B cell (primary cell): ENCODE data around the gene MAD1L1. TPM values are rescaled to one million over a fixed set of nuclear protein-coding genes. Genes with fewer than 3 reads are reported as not detected.

Experiments used
- ATAC-seq: fragments of 200-7000 bp; cut with Tn5 transposase; one replicate; pipeline ENCODE4 v1.10.0; 2021; ENCODE audit warnings: low read depth, mild to moderate bottlenecking, moderate number of reproducible peaks, moderate library complexity
- CTCF ChIA-PET: fragments of 350-600 bp; sonication (Branson Sonifier 250); formaldehyde crosslinking; loops from one replicate; lab custom pipeline; 2021; ENCODE audit warnings: antibody characterized with exemption, inconsistent platforms; lab: Charles Lee
- POLR2A ChIA-PET: fragments of 350-600 bp; sonication (Branson Sonifier 250); formaldehyde crosslinking; loops from one replicate; lab custom pipeline; 2021; ENCODE audit warnings: antibody characterized with exemption; lab: Charles Lee
- DNase-seq: peaks from one replicate; pipeline ENCODE4 v3.0.0; 2013
- H2AFZ ChIP-seq: 2 replicates; pipeline ENCODE4 v1.6.1; 2012; ENCODE audit warnings: mild to moderate bottlenecking, low read depth, low read length; ENCODE audit not compliant: insufficient read depth, poor library complexity, severe bottlenecking
- H3K27ac ChIP-seq, 2 donors: 1 replicate in 1 of 2; 2 replicates in 1 of 2; pipeline ENCODE4 v1.5.1; 2012 to 2013; ENCODE audit warnings: low read length in 2 of 2, mild to moderate bottlenecking in 2 of 2, moderate library complexity in 1 of 2
- H3K27me3 ChIP-seq, 4 experiments: fragments of 200-600 bp in 1 of 4; sonication (generic) in 1 of 4; replicated peaks in 1 of 4; 1 replicate in 2 of 4; 2 replicates in 2 of 4; pipeline versions ENCODE4 v1.6.1 to v1.7.0; 2013 to 2016; ENCODE audit warnings: low read length in 3 of 4, mild to moderate bottlenecking in 2 of 4, mixed read lengths in 1 of 4, moderate library complexity in 1 of 4; ENCODE audit not compliant: insufficient read depth in 4 of 4, control insufficient read depth in 3 of 4; ENCODE audit errors: control extremely low read depth in 1 of 4
- H3K36me3 ChIP-seq, 2 experiments: replicated peaks in 1 of 2; 1 replicate in 1 of 2; 2 replicates in 1 of 2; pipeline versions ENCODE4 v1.6.1 to v1.7.1; 2013; ENCODE audit warnings: low read length in 1 of 2; ENCODE audit not compliant: insufficient read depth in 2 of 2, control insufficient read depth in 1 of 2; ENCODE audit errors: control extremely low read depth in 1 of 2, extremely low read depth in 1 of 2
- H3K4me1 ChIP-seq, 2 donors: fragments of 200-600 bp in 1 of 2; sonication (generic) in 1 of 2; 1 replicate in 1 of 2; 2 replicates in 1 of 2; pipeline versions ENCODE4 v1.5.1 to v1.6.1; 2013 to 2017; ENCODE audit warnings: low read length in 2 of 2; ENCODE audit not compliant: control insufficient read depth in 2 of 2, insufficient read depth in 2 of 2
- H3K4me2 ChIP-seq: replicated peaks from 2 replicates; pipeline ENCODE3; 2012; ENCODE audit warnings: mild to moderate bottlenecking, low read depth, low read length; ENCODE audit not compliant: poor library complexity, severe bottlenecking
- H3K4me3 ChIP-seq, 5 experiments: fragments of 200-600 bp in 1 of 5; sonication (generic) in 1 of 5; 1 replicate in 3 of 5; 2 replicates in 2 of 5; pipeline versions ENCODE4 v1.5.1 to v1.7.0; 2011 to 2016; ENCODE audit warnings: low read length in 4 of 5, mild to moderate bottlenecking in 4 of 5, low read depth in 2 of 5, control low read depth in 1 of 5, moderate library complexity in 1 of 5; ENCODE audit not compliant: insufficient read depth in 1 of 5; ENCODE audit errors: control extremely low read depth in 1 of 5, extremely low read depth in 1 of 5
- H3K79me2 ChIP-seq: fragments of 200-600 bp; sonication (generic); one replicate; pipeline ENCODE4 v1.6.0; 2016; ENCODE audit warnings: low read length; ENCODE audit not compliant: control insufficient read depth, insufficient read depth
- H3K9ac ChIP-seq: fragments of 200-600 bp; sonication (generic); 2 replicates; pipeline ENCODE4 v1.6.1; 2017; ENCODE audit warnings: mild to moderate bottlenecking, low read length, moderate library complexity
- H3K9me3 ChIP-seq, 3 donors: one replicate each; pipeline versions ENCODE4 v1.6.1 to v1.7.1; 2013; ENCODE audit warnings: low read length in 2 of 3; ENCODE audit not compliant: control insufficient read depth in 2 of 3, insufficient read depth in 1 of 3; ENCODE audit errors: control extremely low read depth in 1 of 3
- H4K20me1 ChIP-seq: 2 replicates; pipeline ENCODE4 v1.6.0; 2012; ENCODE audit warnings: mild to moderate bottlenecking, low read length; ENCODE audit not compliant: insufficient read depth, control insufficient read depth, poor library complexity, severe bottlenecking
- H3K27ac Mint-ChIP-seq: one replicate; pipeline ENCODE4 v1.8.0; 2021; ENCODE audit warnings: mixed read lengths
- H3K27me3 Mint-ChIP-seq: one replicate; pipeline ENCODE4 v1.8.0; 2021; ENCODE audit warnings: mixed read lengths
- H3K4me1 Mint-ChIP-seq: one replicate; pipeline ENCODE4 v1.8.0; 2021; ENCODE audit warnings: mixed read lengths
- H3K4me3 Mint-ChIP-seq: one replicate; pipeline ENCODE4 v1.8.0; 2021; ENCODE audit warnings: mixed read lengths
- H3K9me3 Mint-ChIP-seq: one replicate; pipeline ENCODE4 v1.8.0; 2022; ENCODE audit warnings: mixed read lengths; ENCODE audit not compliant: insufficient read depth
- EZH2 ChIP-seq: IDR thresholded peaks from 2 replicates; pipeline ENCODE4 v1.6.1; 2012; ENCODE audit warnings: borderline replicate concordance, low read depth, mild to moderate bottlenecking, moderate library complexity, low read length; ENCODE audit not compliant: insufficient read depth, poor library complexity, severe bottlenecking
- WGBS: methylation state at CpG from one replicate; pipeline ENCODE4 v1.1.5; 2013; ENCODE audit warnings: missing lambda C conversion rate; ENCODE audit not compliant: insufficient coverage; 5-methylcytosine and 5-hydroxymethylcytosine counted together
- intact Hi-C: fragments of 100-400 bp; cut with micrococcal nuclease; formaldehyde crosslinking; loops from one replicate; pipeline ENCODE4 v1.10.0; 2022
- polyA plus RNA-seq: library from polyadenylated mRNA; depleted of rRNA; stranded (reverse); fragments of >200 nt; gene quantifications from 2 replicates; pipeline ENCODE4 v1.2.3, GENCODE V29; 2012
- total RNA-seq, 2 donors: library from RNA; stranded (reverse); fragments of 120-200 nt in 1 of 2; gene quantifications; 1 replicate in 1 of 2; 2 replicates in 1 of 2; pipeline versions ENCODE4 v1.2.3 to v1.2.4, GENCODE V29; 2013 to 2022
- TF ChIP-seq, protein P1 (sequence below): fragments of 200-600 bp; IDR thresholded peaks from one replicate; pipeline ENCODE4 v1.8.0; 2022; ENCODE audit warnings: antibody characterized with exemption, mild to moderate bottlenecking

MAD1L1 gene
- total and polyA plus RNA-seq, 2 donors (not counting 1 experiment from before 2014, with no cell fraction given): 86.7 to 110 TPM

DNA sequence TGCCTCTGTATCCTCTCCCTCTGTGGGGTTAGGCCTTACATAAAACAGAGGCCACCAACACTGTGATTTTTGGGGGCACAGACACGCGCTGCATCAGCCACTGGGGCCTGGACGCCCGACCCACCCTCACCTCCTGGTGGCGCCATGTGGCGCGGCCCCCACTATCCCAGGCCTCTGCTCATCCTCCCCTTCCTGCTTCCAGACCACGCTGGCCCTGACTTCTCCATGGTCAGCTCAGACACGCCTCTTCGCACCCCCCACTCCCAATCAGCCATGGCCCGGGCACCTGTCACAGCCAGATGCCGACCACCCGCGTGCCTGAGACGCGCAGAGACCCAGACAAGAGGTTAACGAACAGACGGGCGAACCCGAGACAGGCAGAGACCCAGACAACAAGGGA, 298.7 kb downstream of the MAD1L1 start:
- H4K20me1 ChIP-seq: peaks cover 43% of the 10 kb centered on the region
- peaks cover 0 to 6% (median 0%) of the 10 kb centered on the region in 3 donors for H3K9me3 ChIP-seq
- intact Hi-C loops: no loop called here
- peaks cover 10 to 11% of the 10 kb centered on the region in 2 donors for H3K4me1 ChIP-seq
- H3K4me3 ChIP-seq: no peak overlapping the region
- H3K9ac ChIP-seq: no peak overlapping the region
- POLR2A ChIA-PET: no interaction called here
- CTCF ChIA-PET: no interaction called here
- no peak overlapping the region for H3K4me3 Mint-ChIP-seq
- H3K4me1 Mint-ChIP-seq: peaks cover 27% of the 10 kb centered on the region
- H3K27me3 Mint-ChIP-seq: no peaks in the 10 kb centered on the region
- TF ChIP-seq EZH2: no peak
- TF ChIP-seq, protein P1, sequence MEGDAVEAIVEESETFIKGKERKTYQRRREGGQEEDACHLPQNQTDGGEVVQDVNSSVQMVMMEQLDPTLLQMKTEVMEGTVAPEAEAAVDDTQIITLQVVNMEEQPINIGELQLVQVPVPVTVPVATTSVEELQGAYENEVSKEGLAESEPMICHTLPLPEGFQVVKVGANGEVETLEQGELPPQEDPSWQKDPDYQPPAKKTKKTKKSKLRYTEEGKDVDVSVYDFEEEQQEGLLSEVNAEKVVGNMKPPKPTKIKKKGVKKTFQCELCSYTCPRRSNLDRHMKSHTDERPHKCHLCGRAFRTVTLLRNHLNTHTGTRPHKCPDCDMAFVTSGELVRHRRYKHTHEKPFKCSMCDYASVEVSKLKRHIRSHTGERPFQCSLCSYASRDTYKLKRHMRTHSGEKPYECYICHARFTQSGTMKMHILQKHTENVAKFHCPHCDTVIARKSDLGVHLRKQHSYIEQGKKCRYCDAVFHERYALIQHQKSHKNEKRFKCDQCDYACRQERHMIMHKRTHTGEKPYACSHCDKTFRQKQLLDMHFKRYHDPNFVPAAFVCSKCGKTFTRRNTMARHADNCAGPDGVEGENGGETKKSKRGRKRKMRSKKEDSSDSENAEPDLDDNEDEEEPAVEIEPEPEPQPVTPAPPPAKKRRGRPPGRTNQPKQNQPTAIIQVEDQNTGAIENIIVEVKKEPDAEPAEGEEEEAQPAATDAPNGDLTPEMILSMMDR: no peak
- peak overlapping the region in 1 of 2 donors; percentile 47 for H3K27ac ChIP-seq
- H3K9me3 Mint-ChIP-seq: no peaks in the 10 kb centered on the region
- DNase-seq (no peak), ATAC-seq (no peak)
- no peaks in the 10 kb centered on the region for H3K27me3 ChIP-seq
- H3K27ac Mint-ChIP-seq: peak overlapping the region; percentile 68
- peaks cover 3 to 49% of the 10 kb centered on the region in 2 experiments for H3K36me3 ChIP-seq
- no peak overlapping the region for H2AFZ ChIP-seq
- 98% methylated on average over 18 of the region's 20 CpGs for WGBS
- H3K79me2 ChIP-seq: peaks cover 52% of the 10 kb centered on the region
- no peak overlapping the region for H3K4me2 ChIP-seq

DNA sequence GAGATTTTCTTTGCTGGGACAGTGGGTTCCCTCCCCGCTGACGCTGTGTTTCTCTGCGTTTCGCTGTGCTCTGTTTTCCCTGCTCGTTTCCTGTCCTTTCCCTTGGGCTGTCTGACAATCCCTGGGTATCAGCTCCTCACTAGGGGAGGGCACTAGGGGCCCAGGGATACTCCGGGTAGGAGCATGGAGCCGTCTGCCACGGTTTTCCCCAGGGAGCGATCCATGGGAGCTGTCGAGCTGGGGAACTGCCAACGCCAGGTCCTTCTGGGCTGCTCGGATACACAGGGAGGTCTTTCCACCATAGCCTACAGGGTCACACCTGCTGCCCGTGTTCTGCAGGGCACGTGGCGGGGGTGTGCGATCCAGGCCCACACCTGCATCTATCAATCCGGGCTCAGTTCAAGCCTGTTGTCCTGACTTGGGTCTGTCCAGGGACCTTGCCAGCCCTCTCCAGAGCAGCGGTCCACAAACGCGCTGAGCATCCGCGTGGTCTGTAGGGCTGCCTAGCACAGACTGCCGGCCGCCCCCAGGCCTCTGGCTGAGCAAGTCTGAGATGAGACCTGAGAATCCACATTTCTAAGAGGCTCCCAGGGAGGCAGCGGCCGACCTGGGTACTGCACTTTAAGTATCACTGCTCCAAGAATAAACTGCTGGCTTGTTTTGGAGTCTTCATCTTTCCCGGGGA, 299.5 kb downstream of the MAD1L1 start:
- DNase-seq (no peak), ATAC-seq (no peak)
- H3K79me2 ChIP-seq: peaks cover 50% of the 10 kb centered on the region
- intact Hi-C loops: no loop called here
- H3K27me3 ChIP-seq: no peaks in the 10 kb centered on the region
- peaks cover 3 to 49% of the 10 kb centered on the region in 2 experiments for H3K36me3 ChIP-seq
- TF ChIP-seq, protein P1: no peak
- no peak for TF ChIP-seq EZH2
- no peak overlapping the region for H3K4me3 ChIP-seq
- Mint-ChIP-seq H3K9me3 (no peaks in the 10 kb centered on the region), H3K4me3 (no peak overlapping the region), H3K4me1 (peaks cover 25% of the 10 kb centered on the region), H3K27me3 (no peaks in the 10 kb centered on the region), H3K27ac (peak overlapping the region; percentile 46)
- H3K9me3 ChIP-seq: peaks cover 0 to 4% (median 0%) of the 10 kb centered on the region in 3 donors
- 94% methylated on average over 27 of the region's 27 CpGs for whole genome bisulfite sequencing
- ChIA-PET POLR2A (no interaction called here), CTCF (no interaction called here)
- peaks cover 8% of the 10 kb centered on the region in 2 donors for H3K4me1 ChIP-seq
- no peak overlapping the region for H3K27ac ChIP-seq
- H2AFZ ChIP-seq: no peak overlapping the region
- no peak overlapping the region for H3K9ac ChIP-seq
- H3K4me2 ChIP-seq: no peak overlapping the region
- peaks cover 51% of the 10 kb centered on the region for H4K20me1 ChIP-seq
